Measurements from ENCODE around the gene PXMP4.

DNA sequence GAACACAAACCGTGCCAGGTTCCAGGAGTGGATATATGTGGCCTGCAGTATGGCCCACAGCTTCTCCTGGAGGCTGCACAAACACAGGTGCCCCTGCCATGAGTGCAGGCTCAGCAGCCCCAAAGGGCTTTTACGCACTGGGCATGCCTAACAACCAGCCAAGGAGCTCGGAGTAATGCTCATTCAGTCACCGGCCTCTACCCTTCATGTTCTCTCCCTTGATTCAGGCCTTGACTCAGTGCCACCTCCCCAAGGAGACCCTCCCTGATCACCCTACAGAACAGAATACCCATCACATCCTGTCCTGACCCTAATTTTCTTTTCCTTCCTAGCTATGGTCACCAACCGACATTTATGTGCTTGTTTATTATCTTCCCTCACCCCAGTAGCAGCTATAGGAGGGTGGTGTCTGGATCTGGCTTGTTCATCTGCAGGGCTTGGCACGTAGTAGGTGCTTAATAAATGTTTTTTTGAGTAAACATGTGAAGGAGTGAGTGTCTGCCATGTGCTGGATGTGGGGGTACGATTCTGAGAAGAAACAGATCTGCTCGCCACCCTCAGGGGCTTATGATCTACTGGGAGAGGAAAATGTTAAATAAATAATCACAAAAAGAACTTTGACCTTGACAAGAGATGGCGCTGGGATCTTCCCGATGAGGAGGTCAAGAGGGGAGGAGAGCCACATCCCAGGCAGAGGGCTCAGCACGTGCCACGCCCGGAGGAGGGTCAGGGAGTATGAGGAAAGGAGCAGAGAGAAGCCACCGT, 9.2 kb downstream of the PXMP4 start:
- TF ChIP-seq, protein P1, sequence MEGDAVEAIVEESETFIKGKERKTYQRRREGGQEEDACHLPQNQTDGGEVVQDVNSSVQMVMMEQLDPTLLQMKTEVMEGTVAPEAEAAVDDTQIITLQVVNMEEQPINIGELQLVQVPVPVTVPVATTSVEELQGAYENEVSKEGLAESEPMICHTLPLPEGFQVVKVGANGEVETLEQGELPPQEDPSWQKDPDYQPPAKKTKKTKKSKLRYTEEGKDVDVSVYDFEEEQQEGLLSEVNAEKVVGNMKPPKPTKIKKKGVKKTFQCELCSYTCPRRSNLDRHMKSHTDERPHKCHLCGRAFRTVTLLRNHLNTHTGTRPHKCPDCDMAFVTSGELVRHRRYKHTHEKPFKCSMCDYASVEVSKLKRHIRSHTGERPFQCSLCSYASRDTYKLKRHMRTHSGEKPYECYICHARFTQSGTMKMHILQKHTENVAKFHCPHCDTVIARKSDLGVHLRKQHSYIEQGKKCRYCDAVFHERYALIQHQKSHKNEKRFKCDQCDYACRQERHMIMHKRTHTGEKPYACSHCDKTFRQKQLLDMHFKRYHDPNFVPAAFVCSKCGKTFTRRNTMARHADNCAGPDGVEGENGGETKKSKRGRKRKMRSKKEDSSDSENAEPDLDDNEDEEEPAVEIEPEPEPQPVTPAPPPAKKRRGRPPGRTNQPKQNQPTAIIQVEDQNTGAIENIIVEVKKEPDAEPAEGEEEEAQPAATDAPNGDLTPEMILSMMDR (conservative IDR thresholded peaks at IDR 0.05; ENCODE audit: low read depth, low read length) = no peak
- no peak for TF ChIP-seq POLR2A (IDR thresholded peaks at IDR 0.05; ENCODE audit: low read depth, low read length)
- no peak for TF ChIP-seq FOS (IDR thresholded peaks at IDR 0.05; ENCODE audit: low read depth, low read length)
- TF ChIP-seq MAFK (IDR thresholded peaks at IDR 0.05; ENCODE audit: low read depth, low read length) = no peak
